HG02884 (cell line): Measurements from ENCODE around the gene PKNOX2.

Experiments
- ATAC-seq: cut with Tn5 transposase; IDR thresholded peaks from one replicate; pipeline ENCODE4 v1.9.1; 2021; ENCODE audit warnings: mild to moderate bottlenecking, moderate library complexity; ENCODE audit not compliant: unreplicated experiment

PKNOX2 gene

DNA sequence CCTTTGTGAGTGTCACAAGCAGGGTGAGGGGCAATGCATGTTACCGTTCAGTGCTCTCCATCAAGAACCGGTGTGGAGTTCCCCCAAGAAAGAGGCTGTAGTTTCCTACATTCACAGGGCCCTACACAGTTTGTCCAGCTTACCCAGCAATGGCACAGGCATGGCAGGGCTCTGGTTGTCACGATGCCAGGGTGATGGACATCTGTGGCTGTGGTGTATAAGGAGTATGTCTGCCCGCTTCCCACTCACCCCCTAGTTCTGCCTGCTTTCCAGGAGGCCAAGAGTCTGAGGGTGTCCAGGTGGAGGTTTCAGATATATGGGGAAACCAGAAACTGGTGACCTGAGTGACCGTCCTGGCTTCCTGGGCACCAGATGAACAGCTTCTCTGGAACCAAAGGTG is 116.1 kb downstream of the PKNOX2 start:
- ATAC-seq, result no peak

DNA sequence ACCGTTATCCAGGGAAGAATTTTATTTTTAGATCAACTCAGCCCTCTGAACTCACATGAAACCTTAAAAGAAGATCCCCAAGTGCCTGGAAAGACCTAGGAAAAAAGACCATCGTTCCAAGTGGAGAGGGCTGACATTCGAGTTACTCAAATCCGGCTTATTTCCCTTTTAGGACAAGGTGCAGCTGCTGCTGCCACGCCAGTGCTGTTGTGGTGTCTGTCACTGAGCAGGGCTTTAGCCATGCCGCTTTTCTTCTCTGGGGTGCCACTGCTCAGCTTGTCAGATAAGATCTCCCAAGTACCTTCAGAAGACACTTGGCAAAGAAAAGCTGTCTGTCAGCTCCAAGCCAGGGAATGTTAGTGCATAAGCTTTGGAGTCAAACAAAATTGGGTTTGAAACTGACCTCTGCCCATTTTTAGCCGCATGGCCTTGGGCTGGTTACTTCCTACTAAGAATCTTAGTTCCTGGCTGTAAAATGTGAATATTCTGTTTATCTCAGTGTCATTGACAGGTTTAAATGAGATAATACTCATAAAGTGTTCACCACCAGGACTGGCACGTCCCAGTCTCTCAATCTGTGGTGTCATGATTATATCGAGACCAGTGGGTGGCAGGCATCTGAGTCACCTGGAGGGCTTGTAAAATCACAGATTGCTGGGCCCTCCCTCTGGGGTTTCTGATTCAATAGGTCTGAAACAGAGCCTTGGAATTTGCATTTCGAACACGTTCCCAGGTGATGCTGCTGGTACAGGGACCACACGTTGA is 117.5 kb downstream of the PKNOX2 start:
- ATAC-seq, result no peak

DNA sequence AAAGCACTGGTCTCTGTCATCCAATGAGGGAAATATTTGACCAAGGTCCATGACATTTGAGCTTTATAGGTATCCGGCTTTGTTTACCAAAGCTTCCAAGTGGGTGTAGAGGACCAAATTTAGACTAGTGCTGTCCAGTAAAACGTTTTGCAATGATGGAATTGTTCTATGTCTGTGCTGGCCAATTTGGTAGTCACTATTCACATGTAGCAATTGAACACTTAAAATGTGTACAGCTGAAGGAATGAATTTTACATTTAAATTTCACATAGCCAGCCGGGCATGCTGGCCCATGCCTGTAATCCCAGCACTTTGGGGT is 118.0 kb downstream of the PKNOX2 start:
- ATAC-seq, result no peak

DNA sequence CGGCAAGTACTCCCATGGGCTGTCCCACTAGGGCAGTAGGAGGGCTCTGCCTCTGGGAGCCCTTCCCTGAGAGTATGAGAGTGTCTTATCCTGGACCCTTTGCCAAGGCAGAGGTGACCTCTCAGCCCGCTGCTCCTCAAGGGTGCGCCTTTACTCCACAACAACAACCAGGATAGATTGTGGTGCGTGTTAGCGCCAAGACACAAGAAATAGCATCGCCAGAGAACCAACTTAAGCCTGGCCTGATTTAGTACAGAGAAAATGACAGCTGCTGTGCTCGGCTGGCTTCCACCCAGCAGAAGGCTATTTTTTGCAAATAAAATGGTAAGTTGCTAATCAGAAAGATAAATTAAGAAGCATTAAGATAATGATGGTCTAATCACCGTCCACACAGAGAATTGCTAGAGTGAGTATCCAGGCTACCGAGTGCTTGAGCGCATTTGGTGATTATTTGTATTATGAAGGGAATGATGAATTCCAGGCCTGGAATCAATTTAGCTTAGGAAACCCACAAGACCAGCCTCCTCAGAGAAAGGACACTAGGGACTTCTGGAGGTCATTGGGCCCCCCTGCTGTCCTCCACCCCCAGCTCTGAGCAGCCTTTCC is 119.8 kb downstream of the PKNOX2 start:
- ATAC-seq, result no peak

DNA sequence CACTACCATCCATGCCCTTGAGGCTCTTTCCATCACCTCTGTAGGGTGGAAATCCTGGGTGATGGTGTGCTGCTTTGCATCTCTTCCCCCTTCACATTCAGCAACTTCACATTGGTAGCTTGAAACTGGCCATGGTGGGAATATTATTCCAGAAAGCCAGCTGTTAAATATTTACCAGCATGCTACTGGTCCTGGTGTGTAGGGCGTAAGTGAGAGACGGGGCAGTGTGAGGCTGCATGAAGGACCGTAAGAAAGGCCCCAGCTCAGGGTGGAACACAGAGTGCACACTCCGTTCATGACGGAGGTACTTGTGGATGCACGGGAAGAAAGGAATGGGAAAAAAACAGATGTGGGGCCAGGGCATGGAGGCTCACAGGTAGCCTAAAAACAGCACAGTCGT is 121.3 kb downstream of the PKNOX2 start:
- no peak for ATAC-seq

DNA sequence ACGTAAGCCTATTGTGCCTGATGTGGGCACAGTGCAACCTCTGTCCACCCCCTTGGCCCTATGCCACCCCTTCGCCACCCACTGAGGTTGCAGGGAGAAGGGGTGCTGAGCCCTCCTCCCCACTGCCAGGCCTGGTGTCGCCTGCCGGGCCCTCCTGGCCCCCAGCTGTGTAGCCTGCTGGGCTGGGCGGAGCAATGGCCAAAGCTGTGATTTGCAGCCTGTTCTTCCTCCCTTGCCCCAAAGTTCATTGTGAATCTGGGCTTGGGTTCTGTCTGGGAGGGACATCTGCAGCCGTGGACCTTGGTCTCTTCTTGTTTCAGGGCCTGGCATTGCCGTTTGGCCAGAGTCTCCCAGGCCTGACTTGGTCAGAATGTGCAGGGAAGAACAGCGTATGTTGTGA is 121.9 kb downstream of the PKNOX2 start:
- no peak for ATAC-seq

DNA sequence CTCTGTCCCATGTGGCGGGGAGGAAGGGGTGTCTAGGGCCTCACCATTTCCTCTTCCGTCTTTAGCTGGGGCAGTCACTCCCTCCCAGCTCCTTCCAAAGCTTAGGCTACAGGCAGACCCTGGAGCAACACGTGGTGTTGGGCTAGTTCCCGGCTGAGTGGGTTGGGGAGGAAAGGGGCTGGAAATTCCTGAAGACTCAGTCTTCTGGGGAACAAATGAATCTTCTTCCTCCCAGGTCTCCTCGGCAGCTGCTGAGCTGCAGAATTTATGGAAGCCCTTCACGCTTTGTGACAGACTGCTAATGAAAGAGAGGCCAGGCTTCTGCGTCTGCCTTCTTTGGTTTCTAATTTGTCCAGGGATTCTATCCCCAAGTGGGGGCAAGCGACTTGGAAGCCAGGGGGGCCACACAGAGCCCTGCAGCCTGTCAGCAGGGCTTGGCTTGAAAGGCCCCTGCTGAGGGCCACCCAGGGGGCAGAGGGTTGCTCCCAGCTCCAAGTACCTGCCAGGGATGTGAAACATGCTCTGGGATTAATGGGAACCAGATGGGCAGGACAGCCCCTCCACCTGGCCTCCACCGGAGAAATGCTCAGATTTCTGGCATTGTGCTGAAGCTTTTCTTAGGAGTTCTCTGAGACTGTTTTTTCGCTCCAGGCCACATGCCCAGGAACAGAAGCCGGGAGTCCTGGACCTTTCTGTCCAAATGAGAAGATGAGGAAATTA is 123.1 kb downstream of the PKNOX2 start:
- no peak for ATAC-seq

DNA sequence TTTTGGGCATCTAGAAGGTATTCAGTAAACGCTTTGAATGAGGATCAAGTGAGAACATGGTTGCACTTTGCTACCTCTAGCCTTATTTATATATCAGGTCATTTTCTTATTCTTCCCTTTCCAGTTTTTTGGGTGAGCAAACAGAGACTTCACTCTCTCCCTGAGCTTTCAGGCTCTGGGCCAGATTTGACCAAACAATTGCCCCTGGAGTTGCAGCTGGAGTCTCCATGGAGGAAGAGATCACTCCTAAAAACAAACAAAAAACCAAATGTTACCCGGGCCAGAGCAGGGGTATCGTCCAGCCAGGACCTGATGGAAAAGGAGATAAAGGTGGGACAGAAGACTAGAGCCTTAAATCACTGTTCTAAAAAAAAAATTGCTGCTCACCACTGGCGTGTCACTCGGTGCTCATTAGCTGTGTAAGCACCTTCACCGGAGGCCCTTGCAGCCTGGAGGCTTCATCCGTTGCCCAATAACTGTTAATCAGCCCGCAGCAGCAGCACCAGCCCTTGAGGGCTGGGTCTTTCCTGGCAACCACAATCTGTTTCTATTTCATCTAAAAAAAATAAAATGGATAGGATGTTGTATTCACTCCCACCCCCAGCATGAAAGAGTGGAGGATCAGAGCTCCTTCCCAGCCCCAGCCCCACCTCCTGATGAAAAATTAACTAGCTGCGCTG is 125.0 kb downstream of the PKNOX2 start:
- ATAC-seq, result no peak

DNA sequence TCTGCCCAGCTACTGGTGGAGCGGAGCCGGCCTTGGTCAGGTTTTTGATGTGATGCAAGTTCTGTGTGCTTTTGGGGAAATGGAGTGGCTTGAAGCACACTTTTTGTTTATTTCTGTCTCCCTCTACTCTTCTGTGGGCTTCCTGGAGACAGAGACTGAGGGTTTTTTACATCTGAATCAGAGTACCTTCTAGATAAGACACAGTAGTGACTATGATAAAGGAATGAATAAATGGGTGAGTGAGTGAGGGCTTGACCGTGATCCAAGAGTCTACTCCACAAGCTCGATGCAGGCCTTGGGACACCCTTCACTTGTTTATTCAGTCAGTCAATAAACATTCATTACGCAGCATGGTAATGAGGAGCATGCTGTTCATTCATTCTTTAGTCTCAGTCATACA is 125.7 kb downstream of the PKNOX2 start:
- ATAC-seq, result no peak

DNA sequence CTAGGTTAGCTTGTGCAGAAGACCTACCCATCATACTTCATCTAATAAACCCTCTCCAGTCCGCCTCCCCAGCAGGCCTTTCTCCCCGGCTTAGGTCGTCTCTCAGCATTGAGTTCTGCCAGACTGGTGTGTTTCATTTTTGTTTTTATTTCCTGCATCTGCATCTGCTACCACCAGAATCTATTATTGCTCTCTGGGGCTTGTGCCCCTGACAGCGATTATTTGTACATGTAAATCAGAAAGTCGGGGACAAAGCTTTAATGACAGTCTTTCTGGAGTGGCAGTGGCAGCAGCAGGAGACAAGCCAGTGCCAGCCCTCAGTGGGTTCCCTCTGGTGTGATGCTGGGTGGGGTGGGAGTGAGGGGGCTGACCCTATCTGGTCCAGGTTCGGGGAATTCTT is 127.5 kb downstream of the PKNOX2 start:
- no peak for ATAC-seq

DNA sequence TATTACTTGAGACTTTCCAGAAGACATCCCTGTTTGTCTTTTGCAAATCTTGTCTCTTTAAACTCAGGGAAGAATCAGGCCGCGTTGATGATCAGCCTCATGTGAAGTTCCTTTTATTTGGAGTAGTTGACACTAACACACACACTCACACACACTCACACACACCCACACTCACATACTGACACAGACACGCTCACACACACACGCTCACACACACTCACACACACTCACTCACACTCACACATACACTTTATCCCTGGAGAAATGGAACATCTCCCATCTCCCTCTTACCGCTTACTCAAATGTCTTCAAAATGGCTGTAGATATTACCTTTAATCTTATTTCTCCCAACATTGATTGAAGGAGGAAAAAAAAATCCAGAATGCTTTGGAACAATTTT is 129.0 kb downstream of the PKNOX2 start:
- ATAC-seq, result no peak

DNA sequence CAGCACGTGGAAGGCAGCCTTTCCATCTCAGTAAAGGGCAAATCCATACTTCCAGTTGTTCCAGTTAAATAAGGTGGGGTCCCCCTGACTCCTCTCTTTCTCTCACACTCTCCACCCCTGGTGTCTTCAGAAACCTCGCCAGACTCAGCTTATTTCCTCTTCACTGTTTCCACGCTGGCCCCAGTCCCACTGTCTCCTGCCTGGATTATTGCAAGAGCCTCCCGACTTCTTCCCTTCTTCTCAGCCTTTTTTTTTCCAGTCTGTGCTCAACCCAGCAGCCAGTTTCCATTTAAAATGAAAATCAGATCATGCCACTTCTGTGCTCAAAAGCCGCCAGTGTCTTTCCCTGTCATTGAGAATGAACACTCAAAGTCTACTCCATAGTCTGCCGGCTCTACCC is 131.4 kb downstream of the PKNOX2 start:
- no peak for ATAC-seq

DNA sequence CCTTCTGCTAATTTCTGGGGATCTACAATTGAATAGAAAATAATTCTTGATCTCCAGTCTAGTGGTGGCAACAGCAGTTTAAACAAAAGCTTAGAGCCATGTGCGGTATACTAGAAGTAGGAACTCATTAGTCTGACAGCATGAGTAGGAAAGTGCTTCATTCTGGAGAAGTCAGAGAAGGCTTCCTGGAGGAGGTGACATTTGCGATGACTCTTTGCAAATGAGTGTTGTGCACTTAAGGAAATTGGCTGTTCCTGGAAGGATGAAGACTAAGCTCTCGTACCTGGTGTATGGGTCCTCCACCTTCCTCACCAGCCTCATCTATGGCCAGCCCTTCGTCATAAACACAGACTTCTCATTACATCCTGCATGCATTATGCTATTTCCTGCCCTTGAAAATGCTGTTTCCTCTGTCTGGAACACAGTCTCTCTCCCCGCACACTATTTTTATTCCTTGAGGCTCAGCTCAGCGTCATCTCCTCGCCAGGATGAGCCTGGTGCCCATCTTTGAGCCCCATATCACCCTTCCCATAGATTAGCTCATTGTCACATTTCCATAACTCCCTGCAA is 132.9 kb downstream of the PKNOX2 start:
- no peak for ATAC-seq

DNA sequence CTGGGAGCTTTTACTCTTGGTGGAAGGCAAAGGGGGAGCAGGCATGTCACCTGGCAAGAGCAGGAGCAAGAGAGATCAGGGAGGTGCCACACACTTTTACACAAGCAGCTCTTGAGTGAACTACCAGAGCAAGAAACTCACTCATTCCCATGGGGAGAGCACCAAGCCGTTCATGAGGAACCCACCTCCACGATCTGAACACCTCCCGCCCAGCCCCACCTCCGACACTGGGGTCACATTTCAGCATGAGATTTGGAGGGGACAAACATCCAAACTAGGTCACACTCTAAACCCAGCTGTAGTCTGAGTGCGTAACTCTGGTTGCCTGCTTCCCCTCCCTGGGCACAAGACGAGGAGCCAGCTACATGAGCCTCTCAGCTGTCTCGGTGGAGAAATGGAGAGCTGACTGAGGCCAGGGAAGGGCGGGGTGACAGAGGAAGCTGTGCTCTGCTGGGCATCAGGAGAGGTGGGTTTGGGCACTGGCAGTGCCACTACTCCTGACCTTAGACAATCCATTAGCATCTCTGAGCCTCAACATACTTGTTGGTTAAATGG is 134.6 kb downstream of the PKNOX2 start:
- no peak for ATAC-seq

DNA sequence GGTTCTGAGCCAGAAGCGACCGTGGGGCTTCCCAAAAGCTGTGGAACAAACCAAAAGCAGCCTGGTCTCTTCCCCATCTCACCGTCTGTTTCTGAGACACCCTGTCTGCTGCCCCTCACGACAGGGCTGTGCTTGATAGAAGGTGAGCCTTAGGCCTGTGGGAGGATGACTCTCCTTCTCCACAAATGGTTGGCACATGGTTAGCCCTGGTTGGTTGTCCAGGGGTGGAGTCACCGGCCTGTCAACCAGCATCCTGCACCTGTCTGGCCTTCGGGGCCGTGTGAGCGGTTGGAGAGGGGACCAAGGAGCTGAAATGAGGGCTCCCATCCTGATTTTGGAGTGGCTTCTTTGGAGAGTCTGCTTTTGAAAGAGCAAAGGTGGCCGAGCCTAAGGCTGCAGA is 135.3 kb downstream of the PKNOX2 start:
- ATAC-seq, result no peak

DNA sequence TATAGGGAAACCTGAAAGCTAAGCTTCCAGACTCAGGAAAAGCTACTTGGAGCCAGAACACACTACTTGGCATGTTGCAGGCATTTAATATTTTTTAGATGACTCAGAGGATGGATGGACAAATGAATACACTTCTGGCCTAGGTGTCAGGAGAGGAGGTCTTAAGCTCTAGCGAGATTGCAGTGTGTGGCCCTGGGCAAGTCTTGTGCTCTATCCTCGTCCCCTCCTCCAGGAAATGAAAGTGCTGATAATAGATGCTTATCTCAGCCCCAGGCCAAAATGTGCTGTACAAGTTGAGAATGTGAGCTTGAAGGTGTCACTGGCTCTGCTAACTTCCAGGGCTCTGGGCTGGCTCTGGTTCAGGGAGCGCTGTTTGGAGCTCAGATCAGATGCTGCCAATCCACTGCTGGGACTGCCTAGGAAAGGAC is 136.3 kb downstream of the PKNOX2 start:
- ATAC-seq, result no peak

DNA sequence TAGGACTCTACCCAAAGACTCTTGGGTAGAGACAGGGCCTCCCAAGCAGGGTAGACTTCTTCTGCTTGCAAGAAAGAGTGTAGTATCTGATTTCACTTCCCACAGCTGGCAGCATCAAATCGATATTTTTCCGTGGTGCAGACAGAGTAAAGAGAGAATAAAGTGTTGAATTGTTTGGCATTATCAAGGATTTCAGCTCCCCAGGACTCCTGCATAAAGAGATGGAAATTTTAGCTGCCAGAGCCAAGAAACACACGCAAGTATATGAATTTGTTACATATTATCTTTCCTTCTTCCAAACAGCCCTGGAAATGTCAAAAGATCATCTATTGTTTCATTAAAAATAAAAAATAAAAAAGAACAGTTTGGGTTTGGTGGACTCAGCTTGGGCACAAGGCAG is 136.8 kb downstream of the PKNOX2 start:
- no peak for ATAC-seq

DNA sequence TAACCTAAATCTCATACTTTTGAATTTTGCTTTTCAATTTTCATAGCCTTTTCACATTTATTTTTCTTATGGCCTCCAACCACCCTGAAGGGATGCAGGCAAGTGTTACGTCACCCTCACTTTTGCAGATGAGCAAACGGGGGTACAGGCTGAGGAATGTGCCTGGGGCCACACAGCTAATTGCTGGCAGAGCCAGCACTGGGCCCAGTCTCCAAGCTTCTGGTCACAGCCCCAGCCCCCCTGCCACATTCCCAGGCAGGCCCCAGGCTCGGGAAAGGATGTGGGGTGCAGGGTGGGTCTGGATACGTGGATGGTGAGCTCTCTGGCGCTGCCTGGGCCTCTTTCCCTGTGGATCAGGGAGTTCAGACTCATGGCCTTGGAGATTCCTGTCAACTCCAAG is 138.6 kb downstream of the PKNOX2 start:
- ATAC-seq, result no peak

DNA sequence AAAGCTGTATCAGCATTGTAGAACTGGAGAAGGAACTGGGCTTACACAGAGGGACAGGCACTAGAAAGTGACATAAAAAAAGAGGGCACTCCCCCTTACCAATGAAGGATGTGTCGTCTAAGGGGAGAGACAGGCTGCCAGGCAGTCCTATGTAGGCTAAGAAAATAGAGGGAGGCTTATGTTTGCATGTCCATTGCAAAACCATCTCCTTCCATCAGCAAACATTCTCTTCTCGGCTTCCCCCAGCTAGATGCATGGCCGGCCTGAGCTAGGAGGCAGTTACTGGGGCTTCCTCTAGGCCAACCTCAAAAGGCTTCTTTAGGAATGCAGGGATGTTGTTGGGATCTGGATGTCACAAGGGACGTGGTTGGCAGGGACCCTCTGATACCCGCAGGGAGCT is 139.1 kb downstream of the PKNOX2 start:
- no peak for ATAC-seq

DNA sequence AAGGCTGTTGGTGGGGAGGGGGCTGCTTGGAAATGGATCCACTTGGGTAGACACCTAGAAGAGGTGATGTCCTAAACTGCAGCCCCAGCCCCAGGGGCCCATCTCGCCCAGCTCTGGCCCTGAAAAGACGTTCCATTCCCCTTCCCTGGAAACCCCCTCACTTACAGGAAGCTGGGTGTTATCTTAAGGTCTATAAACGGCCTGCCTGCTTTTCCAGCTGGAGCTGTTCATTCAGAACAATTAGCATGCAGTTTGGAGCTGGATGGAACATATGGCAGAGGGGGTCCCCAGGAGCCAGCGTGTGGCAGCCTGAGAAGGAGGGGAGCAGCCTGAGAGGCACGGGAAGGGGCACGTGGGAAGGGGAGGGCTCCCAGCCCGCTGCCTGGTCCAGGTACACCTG is 139.6 kb downstream of the PKNOX2 start:
- ATAC-seq, result no peak

DNA sequence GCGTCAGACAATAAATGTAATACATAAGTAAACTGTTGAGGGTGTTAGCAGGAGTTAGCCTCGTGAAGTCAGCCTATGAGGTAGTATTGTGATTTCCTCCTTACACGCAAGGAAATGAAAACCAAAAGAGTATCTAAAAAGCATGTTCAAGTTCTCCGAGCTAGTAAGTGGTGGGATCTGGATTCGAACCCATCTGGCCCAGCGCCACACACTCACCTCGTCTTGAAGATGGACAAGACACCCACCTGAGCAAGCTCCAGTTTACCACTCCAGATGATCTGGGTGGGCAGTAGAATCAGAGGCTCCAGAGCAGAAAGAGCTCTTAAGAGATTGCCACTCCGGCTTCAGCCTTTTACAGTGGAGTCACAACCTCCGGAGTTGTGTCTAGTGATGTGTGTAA is 140.3 kb downstream of the PKNOX2 start:
- no peak for ATAC-seq
